GM21381 (cell line): Measurements from ENCODE around the gene PTPRR.
A peak's percentile ranks its signal among the peaks of the same experiment; 100 is the strongest.
"Not testable (repeated sequence)": the region's sequence is repeated elsewhere in the genome, so short reads cannot be mapped to it uniquely, and the experiment has no call there.

ENCODE experiments used
- ATAC-seq: cut with Tn5 transposase; IDR thresholded peaks from one replicate; pipeline ENCODE4 v1.9.1; 2021; ENCODE audit warnings: mild to moderate bottlenecking, moderate library complexity; ENCODE audit not compliant: unreplicated experiment

The PTPRR gene

DNA sequence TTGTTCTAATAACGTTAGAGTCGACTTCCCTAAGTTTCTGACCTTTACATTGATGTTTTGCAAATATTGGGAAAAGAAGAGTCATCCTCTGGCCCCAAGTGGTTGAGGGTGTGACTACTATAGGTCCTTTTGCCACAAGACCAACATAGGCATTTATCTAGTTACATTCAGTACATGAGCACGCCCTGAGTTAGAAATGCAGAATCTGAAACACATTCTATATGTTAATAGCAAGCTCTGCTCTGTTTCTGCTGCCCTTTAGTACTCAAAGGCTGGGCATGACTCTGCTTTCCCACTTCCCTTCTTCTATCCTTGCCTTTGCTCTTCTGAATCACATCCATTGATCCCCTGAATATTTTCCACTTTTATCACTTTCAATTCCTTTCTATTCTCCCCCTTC lies 168.2 kb downstream of the PTPRR start:
- no peak for ATAC-seq

DNA sequence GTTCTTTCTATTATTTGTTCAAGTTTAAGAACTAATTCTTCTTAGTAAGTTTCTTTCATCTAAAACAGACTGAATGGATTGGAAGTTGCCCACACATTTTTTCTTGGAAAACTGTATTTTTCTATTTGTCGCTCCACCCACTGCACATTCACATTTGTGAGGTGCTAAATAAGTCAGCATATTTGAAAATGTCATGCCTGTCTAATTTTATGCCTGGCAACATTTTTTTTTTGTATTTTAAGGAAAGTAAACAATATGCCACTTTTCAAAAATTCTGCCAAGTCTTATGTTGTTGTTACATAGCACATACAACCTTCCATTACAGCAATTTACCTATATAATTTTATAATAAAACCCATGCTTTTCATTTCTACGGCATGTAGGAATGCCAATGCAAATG lies 170.6 kb downstream of the PTPRR start:
- ATAC-seq: no peak

DNA sequence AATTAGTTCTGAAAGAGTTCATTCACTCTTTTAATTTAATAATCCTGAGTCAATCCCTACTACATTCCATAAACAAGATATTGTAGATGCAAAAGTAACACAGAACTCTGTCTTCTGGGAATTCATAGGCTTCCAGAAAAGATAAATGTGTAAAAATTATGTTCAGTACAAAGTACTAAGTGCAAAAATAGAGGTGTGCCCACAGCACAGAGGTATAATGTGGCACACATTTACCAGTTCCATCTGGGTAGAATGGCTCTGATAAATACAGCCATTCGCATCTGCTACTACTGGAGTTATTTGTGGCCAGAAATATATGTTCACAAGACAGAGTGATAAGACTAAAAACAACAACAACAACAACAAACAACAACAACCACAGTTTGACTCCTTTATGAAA lies 171.7 kb downstream of the PTPRR start:
- ATAC-seq: no peak

DNA sequence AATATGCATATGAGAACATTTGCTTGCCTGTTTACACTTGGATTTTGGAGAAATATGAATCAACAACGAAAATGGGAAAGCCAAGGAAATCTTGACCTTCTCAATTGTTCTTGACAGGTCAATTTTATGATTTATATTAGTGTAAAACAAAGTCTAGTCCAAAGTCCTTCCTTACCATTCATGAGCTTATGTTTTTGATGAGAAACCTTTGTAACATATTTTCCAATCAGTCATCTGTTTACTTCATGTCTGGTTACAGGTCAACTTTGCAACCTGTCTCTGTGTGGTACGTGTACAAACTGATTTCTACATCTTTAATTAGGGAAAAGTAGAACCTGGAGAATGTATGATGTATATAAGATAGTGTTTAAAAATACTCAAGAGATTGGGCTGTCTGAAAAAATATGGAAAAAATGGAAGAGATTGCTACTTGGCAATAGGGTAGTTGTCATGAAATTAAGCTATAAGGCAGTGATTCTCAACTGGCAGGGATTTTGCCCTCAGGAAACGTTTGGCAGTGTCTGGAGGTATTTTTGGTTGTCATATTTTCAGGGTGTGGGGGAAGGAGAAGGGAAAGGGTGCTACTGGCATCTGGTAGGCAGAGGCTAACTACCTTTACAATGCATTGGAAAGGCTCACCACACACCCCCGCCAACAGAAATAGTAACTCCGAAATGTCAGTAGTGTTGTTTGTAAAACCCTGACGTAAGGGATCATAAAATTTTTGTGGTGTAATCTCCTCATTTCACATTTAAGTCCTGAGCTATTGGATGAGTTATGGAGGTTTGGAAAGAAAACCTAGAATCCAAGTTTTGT lies 172.9 kb downstream of the PTPRR start:
- no peak for ATAC-seq

DNA sequence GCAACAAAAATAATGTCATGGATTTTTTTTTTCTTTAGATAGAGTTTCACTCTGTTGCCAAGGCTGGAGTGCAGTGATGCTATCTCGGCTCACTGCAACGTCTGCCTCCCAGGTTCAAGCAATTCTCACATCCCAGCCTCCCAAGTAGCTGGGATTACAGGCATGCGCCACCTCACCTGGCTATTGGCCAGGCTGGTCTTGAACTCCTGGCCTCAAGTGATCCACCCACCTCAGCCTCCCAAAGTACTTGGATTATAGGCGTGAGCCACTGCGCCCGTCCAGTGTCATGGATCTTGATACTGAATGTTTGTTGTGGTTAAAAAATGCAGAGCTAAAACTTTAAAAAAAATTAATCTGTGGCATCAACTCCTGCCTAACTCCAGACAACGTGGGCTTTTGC lies 175.5 kb downstream of the PTPRR start:
- no peak for ATAC-seq

DNA sequence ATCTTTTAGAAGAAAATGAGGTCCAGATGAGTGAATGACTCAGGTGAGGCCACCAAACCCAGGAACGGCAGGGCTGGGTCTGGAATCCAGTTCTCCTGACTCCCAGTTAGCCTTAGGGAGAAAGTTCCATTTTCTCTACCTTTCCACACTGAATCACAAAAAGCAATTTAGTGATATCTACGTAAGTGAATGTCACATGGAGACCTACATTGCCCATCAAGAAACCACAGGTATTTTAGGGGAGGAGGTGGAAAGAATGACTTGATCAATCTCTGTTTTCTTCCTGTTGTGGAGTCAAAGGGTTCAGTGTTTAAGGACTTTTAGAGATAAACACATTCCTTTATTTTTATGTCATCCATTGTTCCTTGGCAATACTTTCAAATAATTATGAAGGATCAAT lies 176.4 kb downstream of the PTPRR start:
- no peak for ATAC-seq

DNA sequence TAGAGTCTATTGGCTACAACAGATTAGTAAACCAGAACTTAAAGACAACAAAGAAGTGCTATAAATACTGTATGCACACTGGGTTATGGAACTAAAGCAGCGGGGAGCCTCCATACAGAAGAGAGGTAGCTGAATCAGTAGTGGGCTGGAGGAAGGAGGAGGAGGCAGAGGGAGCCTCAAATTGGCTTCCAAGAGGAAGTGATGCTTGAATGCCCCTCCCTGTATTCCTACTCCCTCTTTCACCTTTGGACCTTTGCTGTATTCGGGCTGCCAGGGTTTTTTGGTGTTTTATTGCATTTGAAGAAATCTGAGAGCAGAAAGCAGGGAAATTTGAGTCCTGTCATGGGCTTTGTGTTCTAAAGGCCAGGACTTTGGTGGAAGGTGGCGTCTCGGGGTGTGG lies 179.3 kb downstream of the PTPRR start:
- ATAC-seq: no peak

DNA sequence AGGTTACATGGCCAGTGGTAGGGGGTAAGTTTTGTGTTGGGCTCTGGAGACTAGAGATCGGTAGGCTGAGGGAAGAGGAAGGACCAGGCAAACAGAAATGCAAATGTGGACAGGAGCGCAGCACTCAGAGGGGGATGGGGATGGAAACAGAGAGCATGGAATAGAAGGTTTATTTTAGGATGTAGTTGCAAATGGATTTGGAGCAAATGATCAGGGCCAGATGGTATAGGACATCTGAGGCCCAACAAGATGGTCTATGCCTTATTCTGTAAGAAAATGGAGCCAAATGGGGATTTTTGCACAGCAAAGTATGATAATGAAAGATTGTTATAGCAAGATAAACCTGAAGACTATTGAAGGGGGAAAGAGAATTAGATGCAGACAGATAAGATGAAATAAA lies 180.8 kb downstream of the PTPRR start:
- no peak for ATAC-seq

DNA sequence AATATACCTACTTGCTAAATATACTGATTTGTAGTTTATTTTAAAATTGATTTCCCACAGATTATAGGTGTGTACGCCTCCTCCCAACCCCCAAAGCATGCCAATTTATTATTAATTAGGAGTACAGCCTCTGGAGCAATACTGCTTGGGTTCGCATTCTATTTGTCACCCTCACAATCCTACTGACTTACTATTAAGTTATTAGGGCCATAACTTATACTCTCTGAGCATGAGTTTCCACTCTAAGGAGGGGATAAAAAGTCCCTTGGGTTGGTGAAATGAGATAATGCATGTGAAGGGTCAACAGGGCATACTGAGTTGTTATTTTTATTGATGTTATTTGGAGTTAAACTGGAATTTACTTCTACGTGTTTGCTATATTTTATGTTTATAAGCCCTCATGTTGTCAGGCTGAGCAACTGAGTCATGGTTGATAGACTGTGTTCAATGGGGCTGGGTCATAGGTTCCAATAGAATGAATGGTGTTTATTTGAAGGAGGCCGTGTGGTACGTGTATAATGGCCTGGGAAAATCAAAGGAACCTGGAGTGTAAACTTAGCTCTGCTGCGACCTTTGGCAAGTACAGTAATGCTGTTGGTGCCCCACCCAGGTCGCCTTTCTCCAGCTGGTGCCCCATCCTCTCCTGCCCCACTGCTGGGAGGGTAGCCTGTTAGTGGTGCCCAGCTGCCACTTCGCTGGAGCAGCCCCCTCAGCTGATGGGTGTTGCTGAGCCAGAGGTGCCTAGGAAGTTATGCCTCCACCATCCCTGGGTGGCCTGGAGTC lies 184.0 kb downstream of the PTPRR start:
- ATAC-seq: no peak

DNA sequence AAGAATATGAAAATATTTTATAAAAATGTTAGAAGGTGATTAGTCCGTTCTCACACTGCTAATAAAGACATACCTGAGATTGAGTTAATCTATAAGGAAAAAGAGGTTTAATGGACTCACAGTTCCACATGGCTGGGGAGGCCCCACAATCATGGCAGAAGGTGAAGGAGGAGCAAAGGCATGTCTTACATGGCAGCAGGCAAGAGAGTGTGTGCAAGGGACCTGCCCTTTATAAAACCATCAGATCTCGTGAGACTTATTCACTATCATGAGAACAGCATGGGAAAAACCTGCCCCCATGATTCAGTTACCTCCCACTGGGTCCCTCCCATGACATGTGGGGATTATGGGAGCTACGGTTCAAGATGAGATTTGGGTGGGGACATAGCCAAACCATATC lies 185.3 kb downstream of the PTPRR start:
- not testable (repeated sequence) for ATAC-seq

DNA sequence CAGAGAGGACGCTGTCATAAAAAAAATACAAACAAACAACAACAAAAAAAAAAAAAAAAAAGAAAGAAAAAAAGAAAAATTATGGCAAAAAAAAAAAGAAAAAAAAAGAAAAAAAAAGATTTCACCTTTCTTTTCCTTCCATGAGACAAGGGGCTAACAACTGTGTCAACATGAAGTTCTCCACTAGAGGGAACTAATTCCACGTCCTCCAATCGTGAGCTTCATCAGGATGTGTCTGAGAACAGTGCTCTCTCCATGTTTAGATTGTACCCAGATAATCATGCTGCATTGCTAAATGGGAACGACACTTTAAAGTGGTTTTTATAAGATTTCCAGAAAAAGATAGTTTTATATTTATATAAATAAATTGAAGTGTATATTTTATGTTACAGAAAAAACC lies 187.2 kb downstream of the PTPRR start:
- peak; percentile 90 for ATAC-seq

DNA sequence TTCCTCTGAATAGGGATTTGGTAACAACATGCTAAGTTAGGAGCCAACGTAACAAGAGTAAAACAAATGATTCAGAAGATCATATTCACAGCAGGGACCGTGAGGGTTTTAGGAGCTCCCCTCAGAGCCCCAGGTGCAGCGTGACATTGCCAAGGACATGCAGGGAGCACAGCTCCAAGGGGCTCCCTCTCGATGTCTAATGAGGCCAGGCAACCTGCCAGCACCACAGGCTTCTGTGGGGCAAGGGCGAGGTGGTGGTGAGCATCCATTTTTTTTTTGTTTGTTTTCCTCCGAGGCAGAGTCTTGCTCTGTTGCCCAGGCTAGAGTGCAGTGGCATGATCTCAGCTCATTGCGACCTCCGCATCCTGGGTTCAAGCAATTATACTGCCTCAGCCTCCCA lies 188.3 kb downstream of the PTPRR start:
- ATAC-seq: no peak

DNA sequence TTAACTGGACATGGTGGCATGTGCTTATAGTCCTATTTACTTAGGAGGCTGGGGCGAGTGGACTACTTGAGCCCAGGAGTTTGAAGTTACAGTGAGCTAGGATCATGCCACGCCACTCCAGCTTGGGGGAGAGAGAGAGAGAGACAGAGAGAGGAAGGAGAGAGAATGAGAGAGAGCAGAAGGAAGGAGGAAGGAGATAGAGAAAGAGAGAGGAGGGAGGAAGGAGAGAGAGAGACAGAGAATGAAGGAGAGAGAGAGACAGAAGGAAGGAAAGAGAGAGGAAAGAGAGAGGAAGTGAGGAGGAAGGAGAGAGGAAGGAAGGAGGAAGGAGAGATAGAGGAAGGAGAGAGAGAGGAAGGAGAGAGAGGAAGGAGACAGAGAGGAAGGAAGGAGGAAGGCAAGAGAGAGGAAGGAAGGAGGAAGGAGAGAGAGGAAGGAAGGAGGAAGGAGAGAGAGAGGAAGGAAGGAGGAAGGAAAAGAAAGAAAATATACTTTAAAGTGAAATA lies 189.8 kb downstream of the PTPRR start:
- no peak for ATAC-seq

DNA sequence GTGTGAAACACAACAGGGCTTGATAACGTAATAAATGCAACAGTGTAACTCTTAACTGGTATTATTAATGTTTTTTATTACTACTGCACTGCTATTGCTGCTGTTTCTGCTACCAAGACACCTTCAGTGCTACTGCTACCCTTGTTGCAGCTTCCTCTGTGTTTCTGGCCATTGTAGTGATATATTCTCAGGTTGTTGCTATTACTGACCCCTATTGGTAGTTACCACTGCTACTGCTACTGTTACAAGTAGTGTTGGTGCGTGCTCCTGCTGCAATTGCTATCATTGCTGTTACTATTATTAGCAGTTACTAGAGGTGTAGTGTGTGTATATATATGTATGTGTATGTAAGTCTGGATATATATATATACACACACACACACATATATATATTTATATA lies 196.1 kb downstream of the PTPRR start:
- no peak for ATAC-seq

DNA sequence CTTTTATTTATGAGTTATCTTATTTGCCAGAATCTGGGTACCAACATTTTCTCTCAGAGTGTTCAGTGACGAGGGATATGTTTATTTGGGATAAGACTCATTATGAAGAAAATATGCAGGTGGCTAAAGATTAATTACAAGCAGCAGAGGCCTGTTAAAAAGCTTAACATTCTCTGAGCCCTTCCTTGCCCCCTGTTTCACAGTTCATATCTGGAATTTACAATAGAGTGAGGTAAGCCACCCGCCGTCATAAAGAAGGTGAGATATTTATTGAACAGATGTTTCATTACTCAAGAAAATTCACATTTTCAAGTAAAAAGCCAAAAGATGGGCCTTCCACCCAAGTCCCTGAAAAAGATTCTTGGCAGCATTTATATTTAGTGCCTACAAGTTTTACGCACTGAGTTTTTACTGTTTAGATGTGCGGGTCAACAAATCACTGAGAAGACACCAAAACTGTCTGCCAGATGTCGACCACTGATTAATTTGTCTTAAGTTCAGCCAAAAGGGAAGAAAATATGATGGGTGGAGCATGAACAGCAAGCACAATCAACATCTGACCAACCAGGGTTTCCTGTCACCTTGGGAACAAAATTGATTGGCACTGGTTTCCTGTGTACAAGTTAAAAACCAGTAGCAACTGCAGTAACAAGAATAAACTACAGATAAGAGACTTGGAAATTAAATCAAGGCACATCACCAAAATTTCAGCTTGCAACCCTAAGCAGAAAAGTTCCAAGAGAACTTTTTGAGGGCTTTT lies 197.8 kb downstream of the PTPRR start:
- no peak for ATAC-seq

DNA sequence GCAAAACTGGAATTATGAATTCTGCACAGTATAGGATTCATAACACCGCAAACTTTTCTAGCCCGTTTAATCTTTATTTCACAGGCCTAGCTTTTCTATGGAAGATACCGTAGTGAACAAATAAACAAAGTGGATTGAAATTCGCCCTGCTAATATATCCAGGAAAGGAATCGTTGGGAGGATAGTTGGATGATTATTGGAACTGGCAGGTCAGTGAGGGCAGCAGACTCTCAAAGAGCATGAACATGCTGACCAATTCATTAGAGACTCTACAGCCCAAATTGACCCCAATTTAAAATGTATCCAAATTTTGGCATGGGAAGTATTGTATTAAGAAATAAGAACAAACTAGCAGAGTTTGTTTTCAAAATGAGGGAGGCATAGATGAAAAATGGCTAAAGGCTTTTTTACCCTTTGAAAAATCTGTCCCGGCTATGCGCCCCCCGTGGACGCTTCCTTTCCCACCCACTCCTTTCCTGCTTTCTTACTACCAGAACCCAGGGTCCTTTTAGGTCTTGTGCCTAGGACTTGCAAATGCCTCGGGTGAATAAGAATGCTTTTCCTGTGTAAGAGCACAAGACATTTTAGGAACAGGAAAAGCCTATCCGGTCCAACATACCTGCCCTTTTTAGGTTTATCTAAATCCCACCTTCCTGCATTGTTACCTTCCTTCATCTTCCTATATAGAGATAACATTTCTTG lies 198.7 kb downstream of the PTPRR start:
- ATAC-seq: no peak

DNA sequence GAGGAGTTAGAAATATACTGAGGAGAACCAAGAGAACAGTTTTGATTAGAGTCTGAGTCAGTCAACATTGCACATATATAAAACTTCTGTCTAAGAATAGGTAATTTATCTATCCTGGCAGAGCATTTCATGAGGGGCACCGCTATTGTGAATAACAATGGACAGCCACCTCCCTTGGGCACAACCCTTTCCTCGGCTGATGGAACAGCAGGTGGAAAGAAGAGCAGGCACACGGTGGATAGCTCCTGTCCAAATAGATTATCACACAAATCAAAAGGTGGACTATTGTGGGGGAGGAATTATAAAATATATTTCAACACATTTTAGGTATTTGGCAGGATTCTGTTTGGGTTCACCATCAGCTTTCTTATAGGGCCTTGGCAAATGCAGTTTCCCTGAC lies 199.3 kb downstream of the PTPRR start:
- ATAC-seq: no peak

DNA sequence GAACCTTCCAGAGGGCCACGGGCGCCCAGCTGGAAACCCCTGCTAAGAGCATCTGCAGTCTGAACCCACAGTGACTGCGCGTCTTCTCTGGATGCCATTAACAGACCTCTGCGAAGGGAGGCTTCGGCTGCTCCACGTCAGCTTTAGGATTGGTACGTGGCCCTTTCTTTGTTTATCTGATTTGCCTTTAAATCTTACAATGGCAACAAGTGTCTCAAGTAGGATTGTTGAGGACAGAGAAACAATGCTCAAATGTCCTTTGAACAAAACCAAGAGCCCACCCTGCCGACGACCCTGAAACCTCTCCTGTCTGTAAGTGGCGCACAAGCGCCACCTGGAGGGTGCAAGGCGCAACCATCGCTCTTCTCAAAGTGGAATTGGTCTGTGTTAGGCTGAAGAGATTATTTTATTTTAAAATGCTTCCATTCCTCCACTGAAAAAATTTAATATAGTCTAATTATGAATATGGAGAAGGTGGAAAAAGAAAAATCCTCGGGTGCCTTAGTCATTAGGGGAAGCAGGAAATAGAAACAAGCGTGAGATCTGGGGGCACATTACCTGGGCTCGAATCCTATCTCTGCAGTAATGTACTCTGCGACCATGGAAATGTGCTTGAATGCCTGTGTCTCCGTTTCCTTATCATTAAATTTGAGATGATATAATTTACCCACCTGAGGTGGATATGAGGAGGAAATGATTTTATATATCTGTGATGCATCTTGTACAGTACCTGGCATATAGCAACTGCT lies 200.7 kb downstream of the PTPRR start:
- ATAC-seq: peak; percentile 64

DNA sequence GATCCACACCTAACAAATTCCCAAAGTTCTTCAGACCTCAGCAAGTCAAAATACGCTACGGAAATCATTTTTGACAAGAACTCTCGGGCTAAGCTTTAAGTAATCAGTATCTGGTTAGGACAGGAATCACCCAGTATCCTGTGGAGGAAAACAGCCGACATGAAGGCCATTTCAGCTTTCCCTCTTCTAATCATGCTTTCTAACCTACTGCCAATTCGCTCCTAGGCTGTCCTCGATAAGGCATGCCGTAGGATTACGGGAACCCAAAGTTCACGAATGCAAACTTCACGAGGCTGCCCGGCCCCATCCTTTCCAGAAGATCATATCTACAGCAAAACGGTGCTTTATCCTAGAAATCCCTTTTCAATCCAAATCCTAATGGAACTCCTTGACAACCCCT lies 201.5 kb downstream of the PTPRR start:
- ATAC-seq: no peak

DNA sequence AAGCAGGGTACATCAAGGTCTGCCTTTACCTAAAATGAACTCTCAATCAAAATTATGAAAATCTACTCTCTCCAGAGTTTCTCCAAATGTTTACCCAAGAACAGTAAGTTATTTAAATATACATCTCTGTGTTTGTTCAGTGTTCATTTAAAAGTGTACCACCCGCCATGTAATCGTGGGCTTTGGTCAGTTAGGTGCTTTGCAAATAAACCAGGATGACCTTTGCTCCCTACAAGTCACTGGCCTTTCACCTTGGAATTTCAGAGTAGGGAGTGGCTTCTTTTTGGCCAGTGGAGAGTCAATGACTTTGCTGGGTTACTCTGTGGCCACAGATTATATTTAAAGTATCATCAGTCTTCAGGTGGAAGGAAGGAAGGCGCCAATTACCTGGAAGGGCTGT lies 208.7 kb downstream of the PTPRR start:
- no peak for ATAC-seq
